ENCODE data around the gene KRT35. TPM values are rescaled to one million over a fixed set of nuclear protein-coding genes. Genes with fewer than 3 reads are reported as not detected.

Gene KRT35
- total and polyA plus RNA-seq, 12 donors, result not detected

GRCh38 chr17:41511116-41511515, 30.2 kb upstream of the KRT35 start:
- TF ChIP-seq POLR2A (IDR thresholded peaks at IDR 0.05), result no peak
- no peak for TF ChIP-seq CTCF (IDR thresholded peaks at IDR 0.05)
- intact Hi-C loops (cut with DNase I), result no loop called here
- Histone ChIP-seq H3K27me3 (no peaks in the 10 kb centered on the region), H3K36me3 (replicated peaks in 1 of 2) (no peaks in the 10 kb centered on the region), H3K4me1 (replicated peaks in 1 of 2) (no peaks in the 10 kb centered on the region), H3K27ac (no peak overlapping the region), H3K9me3 (replicated peaks in 1 of 3) (no peaks in the 10 kb centered on the region), H3K4me3 (no peak overlapping the region)
- WGBS, 4 donors, result 56 to 73% (median 67%) methylated on average over 2 to 4 of the region's 4 CpGs
- DNase-seq, result no peak

- 74 to 92% (median 88%) methylated on average over 7 of the region's 7 CpGs for WGBS, 4 donors
- TF ChIP-seq CTCF (IDR thresholded peaks at IDR 0.05) (no peak), POLR2A (IDR thresholded peaks at IDR 0.05) (no peak)
- intact Hi-C loops (cut with DNase I), result no loop called here
Observed at GRCh38 chr17:41510251-41511065, 29.5 kb upstream of the KRT35 start.

GRCh38 chr17:41507315-41507880, 26.4 kb upstream of the KRT35 start:
- H3K36me3 ChIP-seq (replicated peaks in 1 of 2), result no peaks in the 10 kb centered on the region
- DNase-seq, result no peak
- H3K27ac ChIP-seq, result no peak overlapping the region
- TF ChIP-seq POLR2A (IDR thresholded peaks at IDR 0.05) (no peak), CTCF (IDR thresholded peaks at IDR 0.05) (no peak)
- H3K4me1 ChIP-seq (replicated peaks in 1 of 2), result no peaks in the 10 kb centered on the region
- no peaks in the 10 kb centered on the region for H3K27me3 ChIP-seq
- no peaks in the 10 kb centered on the region for H3K9me3 ChIP-seq (replicated peaks in 1 of 3)
- H3K4me3 ChIP-seq, result no peak overlapping the region
- WGBS, 4 donors, result 39 to 60% (median 59%) methylated on average over 7 to 10 of the region's 10 CpGs
- intact Hi-C loops (cut with DNase I), result no loop called here

More at GRCh38 chr17:41510251-41511065, 29.5 kb upstream of the KRT35 start:
- no peaks in the 10 kb centered on the region for H3K27me3 ChIP-seq
- no peaks in the 10 kb centered on the region for H3K9me3 ChIP-seq (replicated peaks in 1 of 3)
- H3K36me3 ChIP-seq (replicated peaks in 1 of 2), result no peaks in the 10 kb centered on the region
- DNase-seq, result no peak
- H3K4me1 ChIP-seq (replicated peaks in 1 of 2), result no peaks in the 10 kb centered on the region
- no peak overlapping the region for H3K27ac ChIP-seq
- no peak overlapping the region for H3K4me3 ChIP-seq

- Histone ChIP-seq H3K36me3 (replicated peaks in 1 of 2) (no peaks in the 10 kb centered on the region), H3K4me1 (replicated peaks in 1 of 2) (no peaks in the 10 kb centered on the region), H3K27ac (no peak overlapping the region), H3K9me3 (replicated peaks in 1 of 3) (no peaks in the 10 kb centered on the region), H3K4me3 (no peak overlapping the region), H3K27me3 (no peaks in the 10 kb centered on the region)
- 77 to 83% (median 81%) methylated on average over 14 of the region's 14 CpGs for WGBS, 4 donors
- no peak for DNase-seq
- intact Hi-C loops (cut with DNase I), result no loop called here
- TF ChIP-seq CTCF (IDR thresholded peaks at IDR 0.05), result no peak
- no peak for TF ChIP-seq POLR2A (IDR thresholded peaks at IDR 0.05)
Observed at GRCh38 chr17:41505809-41506767, 25.1 kb upstream of the KRT35 start.
